Cerebellar nuclear complex (tissue), 1 donor: Measurements from ENCODE around the gene DLX5.

Experiments
- DNase-seq, 2 experiments: peaks; one replicate each; lab custom pipeline; 2025; lab: John Stamatoyannopoulos, UW

Gene DLX5

GRCh38 chr7:97018126-97018601 is 6.5 kb downstream of the DLX5 start:
- no peak for DNase-seq

- DNase-seq, result no peak
Observed at GRCh38 chr7:97017192-97018125, 7.2 kb downstream of the DLX5 start.

GRCh38 chr7:97016381-97017191 is 8.0 kb downstream of the DLX5 start:
- no peak for DNase-seq

- DNase-seq, result no peak
Observed at GRCh38 chr7:97015756-97016380, 8.8 kb downstream of the DLX5 start.

GRCh38 chr7:97015279-97015678 is 9.4 kb downstream of the DLX5 start:
- DNase-seq, result no peak

- DNase-seq, result no peak
Observed at GRCh38 chr7:97014145-97014750, 10.4 kb downstream of the DLX5 start.

GRCh38 chr7:97013845-97014134 is 10.8 kb downstream of the DLX5 start:
- DNase-seq, result no peak

GRCh38 chr7:97013134-97013844 is 11.3 kb downstream of the DLX5 start:
- DNase-seq, result no peak

GRCh38 chr7:97012365-97013133 is 12.1 kb downstream of the DLX5 start:
- no peak for DNase-seq

GRCh38 chr7:97011536-97012364 is 12.9 kb downstream of the DLX5 start:
- DNase-seq, result no peak

GRCh38 chr7:97011104-97011503 is 13.5 kb downstream of the DLX5 start:
- no peak for DNase-seq

GRCh38 chr7:97009753-97010732 is 14.6 kb downstream of the DLX5 start:
- no peak for DNase-seq

GRCh38 chr7:97008275-97008917 is 16.2 kb downstream of the DLX5 start:
- DNase-seq, result no peak

- no peak for DNase-seq
Observed at GRCh38 chr7:97007583-97007861, 17.1 kb downstream of the DLX5 start.

GRCh38 chr7:97006816-97007582 is 17.6 kb downstream of the DLX5 start:
- DNase-seq, result no peak

GRCh38 chr7:97006055-97006815 is 18.4 kb downstream of the DLX5 start:
- DNase-seq, result no peak
